Endodermal cell (in vitro differentiated cells): ENCODE data around the gene RETREG1. TPM values are rescaled to one million over a fixed set of nuclear protein-coding genes. Genes with fewer than 3 reads are reported as not detected.

Source experiments
- DNase-seq: peaks from one replicate; pipeline ENCODE4 v3.0.0-alpha.2; 2017
- H3K27ac ChIP-seq: 2 replicates; pipeline ENCODE4 v1.5.1; 2013; ENCODE audit warnings: mild to moderate bottlenecking, low read depth, low read length, moderate library complexity
- H3K27me3 ChIP-seq: 2 replicates; pipeline ENCODE4 v1.6.1; 2013; ENCODE audit warnings: mild to moderate bottlenecking, low read length, moderate library complexity; ENCODE audit not compliant: insufficient read depth, control insufficient read depth, poor library complexity, severe bottlenecking
- H3K36me3 ChIP-seq: 2 replicates; pipeline ENCODE4 v1.7.0; 2013; ENCODE audit warnings: mild to moderate bottlenecking, low read length, moderate library complexity; ENCODE audit not compliant: control insufficient read depth, insufficient read depth
- H3K4me1 ChIP-seq: one replicate; pipeline ENCODE4 v1.7.0; 2013; ENCODE audit warnings: low read length; ENCODE audit not compliant: control insufficient read depth, insufficient read depth
- H3K4me3 ChIP-seq: 2 replicates; pipeline ENCODE4 v1.5.1; 2013; ENCODE audit warnings: mild to moderate bottlenecking, low read length, moderate library complexity
- H3K9ac ChIP-seq: 2 replicates; pipeline ENCODE4 v1.6.1; 2013; ENCODE audit warnings: mild to moderate bottlenecking, low read length, moderate library complexity; ENCODE audit not compliant: poor library complexity, severe bottlenecking; ENCODE audit errors: extremely low read depth
- H3K9me3 ChIP-seq: 2 replicates; pipeline ENCODE4 v1.6.1; 2013; ENCODE audit warnings: mild to moderate bottlenecking, low read length, moderate library complexity; ENCODE audit not compliant: control insufficient read depth
- H3K27ac Mint-ChIP-seq: 2 replicates; pipeline ENCODE4 v1.8.0; 2020; ENCODE audit warnings: mixed read lengths
- H3K27me3 Mint-ChIP-seq: 2 replicates; pipeline ENCODE4 v1.8.0; 2021; ENCODE audit warnings: mild to moderate bottlenecking, mixed read lengths; ENCODE audit not compliant: insufficient read depth
- H3K36me3 Mint-ChIP-seq: 2 replicates; pipeline ENCODE4 v1.8.0; 2020; ENCODE audit warnings: low read depth, mixed read lengths
- H3K4me1 Mint-ChIP-seq: 2 replicates; pipeline ENCODE4 v1.8.0; 2020; ENCODE audit warnings: mixed read lengths
- H3K4me3 Mint-ChIP-seq: 2 replicates; pipeline ENCODE4 v1.8.0; 2020; ENCODE audit warnings: mild to moderate bottlenecking, moderate library complexity, mixed read lengths
- H3K9me3 Mint-ChIP-seq: 2 replicates; pipeline ENCODE4 v1.8.0; 2020; ENCODE audit warnings: mild to moderate bottlenecking, mixed read lengths
- CTCF ChIP-seq: fragments of 200-600 bp; sonication (generic); conservative IDR thresholded peaks from 2 replicates; pipeline ENCODE4 v1.5.0; 2021; ENCODE audit warnings: antibody characterized with exemption, mild to moderate bottlenecking
- WGBS, 2 experiments: methylation state at CpG; one replicate each; pipeline versions ENCODE4 v1.1.5 to v1.1.7; 2013; ENCODE audit warnings: missing lambda C conversion rate in 2 of 2, mixed read lengths in 1 of 2; ENCODE audit not compliant: insufficient coverage in 1 of 2, insufficient read length in 1 of 2; 5-methylcytosine and 5-hydroxymethylcytosine counted together
- total RNA-seq, 2 donors: library from RNA; stranded (reverse); fragmentation: NEBNext Ultra II Directional in 1 of 2; extraction: Animal tissue kit (Norgen Biotek cat#: 25700) in 1 of 2; gene quantifications; 2 replicates in 1 of 2; 3 replicates in 1 of 2; pipeline ENCODE4 v1.2.1, GENCODE V29; 2021

Gene RETREG1
- total RNA-seq, 2 donors from 2014 or later = 4.1 to 4.3 TPM

- H3K36me3 Mint-ChIP-seq = peaks cover 34% of the 10 kb centered on the region
- no peak for TF ChIP-seq CTCF
- H3K4me3 Mint-ChIP-seq = peak overlapping the region; percentile 98
- no peaks in the 10 kb centered on the region for H3K27me3 Mint-ChIP-seq
- H3K4me1 ChIP-seq = no peaks in the 10 kb centered on the region
- peak overlapping the region; percentile 93 for H3K4me3 ChIP-seq
- H3K27ac ChIP-seq = no peak overlapping the region
- no peaks in the 10 kb centered on the region for H3K27me3 ChIP-seq
- no peak overlapping the region for H3K27ac Mint-ChIP-seq
- no peak for DNase-seq
- H3K36me3 ChIP-seq = peaks cover 45% of the 10 kb centered on the region
- peak overlapping the region; percentile 71 for H3K9ac ChIP-seq
- H3K9me3 Mint-ChIP-seq = no peaks in the 10 kb centered on the region
- H3K4me1 Mint-ChIP-seq = peaks cover 32% of the 10 kb centered on the region
- WGBS, 2 experiments = 56% methylated on average over 1 of the region's 1 CpG; no CpG with 5 or more reads in 1 of the 2 experiments
- H3K9me3 ChIP-seq = no peaks in the 10 kb centered on the region
Observed at GRCh38 chr5:16464231-16464630, 152.6 kb downstream of the RETREG1 start.

GRCh38 chr5:16461782-16462181 lies 155.0 kb downstream of the RETREG1 start:
- H3K4me1 Mint-ChIP-seq = peaks cover 21% of the 10 kb centered on the region
- H3K4me3 Mint-ChIP-seq = no peak overlapping the region
- H3K27ac Mint-ChIP-seq = no peak overlapping the region
- Histone ChIP-seq H3K4me3 (no peak overlapping the region), H3K27ac (no peak overlapping the region), H3K27me3 (no peaks in the 10 kb centered on the region), H3K9ac (no peak overlapping the region), H3K36me3 (peaks cover 70% of the 10 kb centered on the region), H3K4me1 (no peaks in the 10 kb centered on the region), H3K9me3 (no peaks in the 10 kb centered on the region)
- no peaks in the 10 kb centered on the region for H3K9me3 Mint-ChIP-seq
- WGBS, 2 experiments = 96 to 100% methylated on average over 1 of the region's 1 CpG
- peaks cover 39% of the 10 kb centered on the region for H3K36me3 Mint-ChIP-seq
- H3K27me3 Mint-ChIP-seq = no peaks in the 10 kb centered on the region
- DNase-seq = no peak
- TF ChIP-seq CTCF = no peak

- TF ChIP-seq CTCF = no peak
- peaks cover 24% of the 10 kb centered on the region for H3K4me1 Mint-ChIP-seq
- H3K27me3 Mint-ChIP-seq = no peaks in the 10 kb centered on the region
- 92 to 100% methylated on average over 1 of the region's 1 CpG for WGBS, 2 experiments
- no peaks in the 10 kb centered on the region for H3K9me3 Mint-ChIP-seq
- H3K36me3 ChIP-seq = peaks cover 76% of the 10 kb centered on the region
- no peak overlapping the region for H3K27ac ChIP-seq
- no peak overlapping the region for H3K9ac ChIP-seq
- no peaks in the 10 kb centered on the region for H3K27me3 ChIP-seq
- no peak for DNase-seq
- H3K4me3 ChIP-seq = no peak overlapping the region
- H3K4me3 Mint-ChIP-seq = no peak overlapping the region
- H3K27ac Mint-ChIP-seq = no peak overlapping the region
- peaks cover 43% of the 10 kb centered on the region for H3K36me3 Mint-ChIP-seq
- H3K9me3 ChIP-seq = no peaks in the 10 kb centered on the region
- H3K4me1 ChIP-seq = no peaks in the 10 kb centered on the region
Observed at GRCh38 chr5:16461026-16461425, 155.8 kb downstream of the RETREG1 start.
